DOHH2 (cell line): ENCODE measurements around the gene CTIF.
"Not testable (repeated sequence)": the region's sequence is repeated elsewhere in the genome, so short reads cannot be mapped to it uniquely, and the experiment has no call there.

ENCODE experiments used
- H3F3A ChIP-seq: fragments of 200-600 bp; sonication (generic), shearing (Covaris generic); 2 replicates; pipeline ENCODE4 v1.6.0; 2016; ENCODE audit warnings: antibody characterized with exemption, mild to moderate bottlenecking; ENCODE audit not compliant: control insufficient read depth, insufficient read depth
- H3K27ac ChIP-seq: fragments of 200-600 bp; sonication (generic); 2 replicates; pipeline ENCODE4 v1.5.1; 2014; ENCODE audit warnings: low read depth, mild to moderate bottlenecking, low read length, moderate library complexity
- H3K27me3 ChIP-seq: fragments of 200-600 bp; sonication (generic); 2 replicates; pipeline ENCODE4 v1.6.1; 2014; ENCODE audit warnings: mild to moderate bottlenecking, low read length, mixed read lengths; ENCODE audit not compliant: control insufficient read depth
- H3K36me3 ChIP-seq: fragments of 200-600 bp; sonication (generic); 2 replicates; pipeline ENCODE4 v1.6.1; 2014; ENCODE audit warnings: mild to moderate bottlenecking, low read length, moderate library complexity, mixed read lengths; ENCODE audit not compliant: control insufficient read depth
- H3K4me1 ChIP-seq: fragments of 200-600 bp; sonication (generic); 2 replicates; pipeline ENCODE4 v1.6.1; 2014; ENCODE audit warnings: mild to moderate bottlenecking, low read length, mixed read lengths; ENCODE audit not compliant: control insufficient read depth
- H3K4me2 ChIP-seq: fragments of 200-600 bp; sonication (generic); 2 replicates; pipeline ENCODE4 v1.6.0; 2014; ENCODE audit warnings: mild to moderate bottlenecking, low read length, moderate library complexity
- H3K4me3 ChIP-seq: fragments of 200-600 bp; sonication (generic); 2 replicates; pipeline ENCODE4 v1.5.1; 2014; ENCODE audit warnings: mild to moderate bottlenecking, low read length, mixed read lengths
- H3K79me2 ChIP-seq: fragments of 200-600 bp; sonication (generic); 2 replicates; pipeline ENCODE4 v1.6.1; 2014; ENCODE audit warnings: mild to moderate bottlenecking, low read length, mixed read lengths; ENCODE audit not compliant: control insufficient read depth
- H3K9me2 ChIP-seq: fragments of 200-600 bp; sonication (generic); replicated peaks from 2 replicates; pipeline ENCODE4 v1.6.1; 2014; ENCODE audit warnings: mild to moderate bottlenecking, low read length, mixed read lengths; ENCODE audit not compliant: control insufficient read depth
- H3K9me3 ChIP-seq: fragments of 200-600 bp; sonication (generic); 2 replicates; pipeline ENCODE4 v1.6.1; 2014; ENCODE audit warnings: antibody characterized with exemption, low read length, mixed read lengths; ENCODE audit not compliant: control insufficient read depth, insufficient read depth
- H4K20me1 ChIP-seq: fragments of 200-600 bp; sonication (generic); 2 replicates; pipeline ENCODE4 v1.6.0; 2014; ENCODE audit warnings: low read depth, mild to moderate bottlenecking, antibody characterized with exemption, low read length, moderate library complexity; ENCODE audit not compliant: control insufficient read depth, insufficient read depth
- CTCF ChIP-seq: fragments of 200-600 bp; sonication (generic); IDR thresholded peaks from one replicate; pipeline ENCODE4 v1.5.1; 2014; ENCODE audit warnings: antibody characterized with exemption, mild to moderate bottlenecking, low read depth, low read length; ENCODE audit not compliant: poor library complexity, severe bottlenecking
- EZH2phosphoT487 ChIP-seq: fragments of 200-600 bp; sonication (generic); IDR thresholded peaks from 2 replicates; pipeline ENCODE4 v1.6.1; 2017; ENCODE audit warnings: borderline replicate concordance, mild to moderate bottlenecking, antibody characterized with exemption, low read length, moderate library complexity, mixed read lengths

The CTIF gene

DNA sequence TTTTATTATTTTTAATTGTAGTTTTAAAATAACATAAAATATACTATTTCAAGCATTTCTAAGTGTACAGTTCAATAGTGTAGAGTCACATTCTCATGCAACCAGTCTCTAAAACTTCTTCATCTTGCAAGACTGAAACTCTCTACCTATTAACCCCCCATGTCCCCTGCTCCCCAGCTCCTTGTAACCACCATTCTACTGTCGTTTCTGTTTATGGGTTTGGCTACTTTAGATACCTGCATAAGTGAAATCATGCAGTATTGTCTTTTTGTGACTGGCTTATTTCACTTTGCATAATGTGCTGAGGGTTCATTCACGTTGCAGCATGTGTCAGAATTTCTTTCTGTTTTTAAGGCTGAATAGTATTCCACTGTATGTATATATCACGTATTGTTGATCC is 272.6 kb downstream of the CTIF start:
- no peaks in the 10 kb centered on the region for H3K9me2 ChIP-seq
- H3F3A ChIP-seq, result 0 out of 2 replicates have a peak, but pooled peaks cover 3% of the 10 kb centered on the region
- H3K4me1 ChIP-seq, result peaks cover 23% of the 10 kb centered on the region
- no peak for TF ChIP-seq CTCF
- no peak for TF ChIP-seq EZH2phosphoT487
- no peak overlapping the region for H3K27ac ChIP-seq
- no peaks in the 10 kb centered on the region for H3K36me3 ChIP-seq
- no peaks in the 10 kb centered on the region for H4K20me1 ChIP-seq
- H3K27me3 ChIP-seq, result 0 out of 2 replicates have a peak, but pooled peaks cover 6% of the 10 kb centered on the region
- H3K79me2 ChIP-seq, result no peaks in the 10 kb centered on the region
- no peak overlapping the region for H3K4me2 ChIP-seq
- H3K9me3 ChIP-seq, result no peaks in the 10 kb centered on the region
- no peak overlapping the region for H3K4me3 ChIP-seq

DNA sequence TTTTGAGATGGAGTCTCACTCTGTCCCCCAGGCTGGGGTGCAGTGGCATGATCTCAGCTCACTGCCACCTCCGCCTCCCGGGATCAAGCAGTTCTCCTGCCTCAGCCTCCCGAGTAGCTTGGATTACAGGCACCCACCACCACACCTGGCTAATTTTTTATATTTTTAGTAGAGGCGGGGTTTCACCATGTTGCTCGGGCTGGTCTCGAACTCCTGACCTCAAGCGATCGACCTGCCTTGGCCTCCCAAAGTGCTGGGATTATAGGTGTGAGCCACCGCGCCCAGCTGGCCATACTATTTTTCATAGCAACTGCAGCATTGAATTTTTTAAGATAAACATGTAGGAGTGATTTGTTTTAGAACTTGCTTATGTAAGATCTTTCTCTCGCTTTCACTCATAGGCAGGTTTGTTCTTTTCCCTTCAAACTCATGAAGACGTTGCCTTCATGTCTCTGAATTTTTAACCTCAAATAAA is 273.2 kb downstream of the CTIF start:
- not testable (repeated sequence) for H3K4me2 ChIP-seq, H3K36me3 ChIP-seq, H4K20me1 ChIP-seq, H3K4me3 ChIP-seq, H3K9me3 ChIP-seq, H3K9me2 ChIP-seq, H3K79me2 ChIP-seq, H3K27ac ChIP-seq, H3K27me3 ChIP-seq, H3F3A ChIP-seq
- peaks cover 23% of the 10 kb centered on the region for H3K4me1 ChIP-seq

DNA sequence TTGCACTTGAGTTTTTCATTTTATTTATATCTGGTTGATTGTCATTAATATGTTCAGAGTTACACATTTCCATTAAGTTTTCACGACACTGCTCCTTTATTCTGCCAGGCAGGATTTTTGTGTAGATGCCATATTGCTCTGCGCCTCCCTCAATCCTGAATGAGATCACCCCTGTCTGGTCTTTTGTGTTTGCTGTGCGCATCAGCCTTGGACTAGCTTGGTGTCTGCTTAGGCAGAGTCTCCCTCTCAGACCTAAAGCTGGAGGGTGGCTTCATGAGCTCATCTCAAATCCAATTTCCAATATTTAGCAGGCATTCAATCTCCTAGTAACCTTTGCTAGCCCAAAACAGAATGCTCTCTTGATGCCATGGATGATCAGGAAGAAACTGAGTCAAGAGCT is 274.5 kb downstream of the CTIF start:
- Histone ChIP-seq H3K79me2 (no peaks in the 10 kb centered on the region), H3K9me2 (no peaks in the 10 kb centered on the region), H3K4me1 (peaks cover 23% of the 10 kb centered on the region), H3K4me3 (no peak overlapping the region), H3K27ac (no peak overlapping the region), H3K9me3 (no peaks in the 10 kb centered on the region), H4K20me1 (no peaks in the 10 kb centered on the region), H3F3A (0 out of 2 replicates have a peak, but pooled peaks cover 3% of the 10 kb centered on the region), H3K4me2 (no peak overlapping the region), H3K36me3 (no peaks in the 10 kb centered on the region), H3K27me3 (0 out of 2 replicates have a peak, but pooled peaks cover 3% of the 10 kb centered on the region)
- TF ChIP-seq CTCF, result no peak

DNA sequence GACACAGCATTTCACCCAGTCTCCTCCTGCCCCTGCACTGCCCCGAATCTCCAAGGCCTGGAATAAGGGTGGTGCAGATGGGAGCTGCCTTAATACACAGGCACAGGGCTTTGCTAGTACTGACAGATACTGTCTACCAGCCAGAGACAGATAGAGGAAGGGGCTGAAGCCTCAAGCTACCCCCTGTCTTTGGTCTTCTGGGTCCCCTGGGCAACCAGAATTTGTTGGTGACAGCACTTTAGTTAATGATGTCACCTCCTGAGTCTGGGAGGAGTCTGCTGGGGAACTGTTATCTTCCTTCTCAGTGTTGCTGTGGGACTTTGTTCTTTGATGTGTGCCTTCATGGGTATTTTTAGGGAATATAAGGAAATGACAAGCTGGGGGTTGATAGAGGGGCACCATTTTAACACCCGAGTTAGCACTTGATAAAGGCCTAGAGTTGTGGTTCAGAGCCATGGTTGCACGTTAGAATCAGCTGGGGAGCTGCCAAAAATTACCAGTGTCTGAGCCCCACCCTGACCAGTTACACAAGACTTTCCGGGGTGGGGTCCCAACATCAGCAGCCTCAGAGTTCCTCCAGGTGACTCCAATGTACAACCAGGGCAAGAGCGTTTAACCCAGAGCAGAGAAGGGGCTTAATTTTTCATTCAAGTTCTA is 275.1 kb downstream of the CTIF start:
- H3K27ac ChIP-seq, result no peak overlapping the region
- no peaks in the 10 kb centered on the region for H4K20me1 ChIP-seq
- TF ChIP-seq EZH2phosphoT487, result no peak
- no peak for TF ChIP-seq CTCF
- no peaks in the 10 kb centered on the region for H3K27me3 ChIP-seq
- peaks cover 23% of the 10 kb centered on the region for H3K4me1 ChIP-seq
- H3F3A ChIP-seq, result 0 out of 2 replicates have a peak, but pooled peaks cover 1% of the 10 kb centered on the region
- no peaks in the 10 kb centered on the region for H3K9me2 ChIP-seq
- no peak overlapping the region for H3K4me3 ChIP-seq
- H3K79me2 ChIP-seq, result no peaks in the 10 kb centered on the region
- no peaks in the 10 kb centered on the region for H3K36me3 ChIP-seq
- no peaks in the 10 kb centered on the region for H3K9me3 ChIP-seq
- H3K4me2 ChIP-seq, result no peak overlapping the region
